ENCODE data around the gene RAD18.

The RAD18 gene

DNA sequence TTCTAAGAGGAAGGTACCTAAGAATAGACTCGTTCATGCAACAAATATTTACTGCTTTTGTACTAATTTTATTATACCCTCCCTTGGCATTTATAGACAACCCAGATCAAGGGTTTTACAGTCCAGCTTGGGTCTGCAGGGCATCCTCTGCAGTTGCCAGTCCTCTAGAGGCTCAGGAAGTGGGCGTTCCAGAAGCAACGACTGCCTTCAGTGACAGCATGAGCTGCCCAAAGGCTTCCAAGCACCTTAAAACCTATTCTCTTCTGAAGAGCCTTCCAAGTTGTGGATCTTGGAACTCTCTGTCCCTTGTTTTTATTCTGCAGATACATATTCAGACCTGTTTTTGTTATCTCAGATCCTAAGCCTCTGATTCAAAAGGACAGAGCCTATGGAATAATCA lies 95.6 kb downstream of the RAD18 start:
- FAIRE-seq, result no peak
- DNase-seq (ENCODE audit: low spot score), result no peak

DNA sequence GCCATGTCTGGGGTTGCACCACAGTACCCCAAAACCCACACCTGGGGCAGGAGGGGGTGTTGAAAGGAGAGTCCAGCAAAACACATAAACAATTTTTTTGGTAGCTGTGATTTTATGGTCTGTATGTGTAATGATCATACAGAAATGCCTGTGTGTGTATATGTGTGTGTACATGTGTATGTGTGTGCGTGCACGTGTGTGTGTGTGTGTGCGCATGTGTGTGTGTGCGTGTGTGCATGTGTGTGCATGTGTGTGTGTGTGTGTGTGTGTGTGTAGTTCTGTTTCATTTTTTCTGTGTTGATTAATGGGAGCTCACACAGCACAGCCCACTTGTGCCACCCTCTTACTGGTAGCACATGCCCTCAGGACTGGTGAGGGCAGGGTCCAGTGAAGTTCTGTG lies 97.6 kb downstream of the RAD18 start:
- FAIRE-seq (no peak), DNase-seq (ENCODE audit: low spot score) (no peak)

DNA sequence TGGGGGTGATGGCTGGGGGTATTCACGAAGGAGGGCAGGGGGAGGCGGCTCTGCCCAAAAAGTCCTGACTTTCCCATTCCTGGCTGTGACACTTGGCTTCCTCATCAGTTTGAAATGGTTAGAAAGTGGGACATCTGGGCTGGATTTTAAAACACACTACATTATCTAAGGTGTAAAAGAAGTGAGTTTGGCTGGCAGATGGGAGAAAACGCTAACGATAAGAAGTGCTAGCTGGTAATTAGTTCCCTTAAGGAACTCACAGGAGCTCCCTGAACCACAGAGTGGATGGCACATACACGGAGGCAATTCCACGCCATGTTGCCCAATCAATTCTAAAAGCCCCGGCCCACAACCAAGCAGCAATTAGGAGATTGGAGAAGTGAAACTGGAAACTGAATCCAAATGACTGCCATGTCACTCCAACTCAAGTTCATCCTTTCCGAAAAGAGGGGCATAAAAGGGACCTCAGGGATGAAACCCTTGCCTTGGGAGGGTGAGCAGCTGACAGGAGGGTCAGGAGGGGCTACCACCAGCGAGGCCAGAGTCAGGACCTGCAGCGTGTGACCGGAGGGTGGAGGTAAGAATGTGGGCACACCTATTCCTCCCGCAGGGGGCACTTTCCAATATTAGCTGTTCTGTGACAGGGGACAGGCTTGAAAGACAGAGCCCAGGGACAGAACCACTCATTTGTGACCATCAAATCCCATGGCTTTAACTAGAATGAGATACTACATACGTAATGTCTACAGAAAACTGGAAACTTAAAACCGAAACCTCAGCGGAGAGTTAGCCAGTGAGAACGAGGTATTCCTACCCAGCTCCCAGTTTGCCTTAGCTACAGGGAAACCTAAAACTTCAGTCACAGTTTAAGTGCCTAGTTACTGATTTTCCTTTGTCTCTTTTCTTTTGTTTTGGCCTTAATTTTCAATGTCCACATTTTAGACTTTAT lies 98.6 kb downstream of the RAD18 start:
- FAIRE-seq, result no peak
- DNase-seq (ENCODE audit: low spot score), result peak; percentile 13

DNA sequence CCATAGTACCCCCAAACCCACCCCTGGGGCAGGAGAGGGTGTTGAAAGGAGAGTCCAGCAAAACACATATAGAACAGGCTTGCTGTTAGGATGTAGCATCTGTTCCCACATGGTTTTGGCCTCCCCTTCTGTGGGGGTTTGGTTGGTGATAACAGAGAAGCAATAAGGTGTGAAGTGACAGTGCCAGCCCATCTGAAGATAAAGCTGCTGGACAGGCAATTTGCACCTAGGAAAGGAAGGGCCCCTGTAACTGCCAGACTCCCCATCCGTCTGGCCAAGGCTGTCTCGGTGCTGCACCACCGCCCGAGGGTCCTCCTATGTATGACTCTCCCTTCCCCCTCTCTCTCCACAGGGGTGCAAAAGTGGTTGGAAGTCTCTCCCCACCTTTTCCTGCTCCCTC lies 99.4 kb downstream of the RAD18 start:
- FAIRE-seq, result no peak
- no peak for DNase-seq (ENCODE audit: low spot score)

DNA sequence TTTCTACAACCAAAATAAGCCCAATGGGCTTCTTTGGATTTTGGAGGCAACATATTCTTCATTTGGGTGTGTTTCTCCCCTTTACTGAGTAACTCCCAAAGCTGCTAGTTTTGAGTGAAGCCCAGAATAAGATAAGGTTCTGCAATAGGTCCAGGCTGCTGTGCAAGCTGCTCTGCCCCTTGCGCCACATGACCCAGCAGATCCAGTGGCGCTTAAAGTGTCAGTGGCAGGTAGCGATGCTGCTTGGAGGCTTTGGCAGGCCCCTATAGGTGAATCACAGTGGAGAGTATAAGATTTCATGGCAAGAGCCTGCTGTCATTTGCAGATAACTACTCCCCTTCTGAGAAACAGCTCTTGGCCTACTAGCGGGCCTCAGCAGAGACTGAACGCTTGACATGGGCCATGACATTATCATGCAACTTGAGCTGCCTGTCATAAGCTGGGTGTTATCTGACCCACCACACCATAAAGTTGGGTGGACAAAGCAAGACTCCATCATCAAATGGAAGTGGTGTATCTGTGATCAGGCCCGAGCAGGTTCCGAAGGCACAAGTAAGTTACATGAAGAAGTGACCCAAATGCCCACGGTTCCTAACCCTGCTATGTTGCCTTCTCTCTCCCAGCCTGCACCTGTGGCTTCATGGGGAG lies 105.4 kb downstream of the RAD18 start:
- FAIRE-seq (no peak), DNase-seq (ENCODE audit: low spot score) (no peak)

DNA sequence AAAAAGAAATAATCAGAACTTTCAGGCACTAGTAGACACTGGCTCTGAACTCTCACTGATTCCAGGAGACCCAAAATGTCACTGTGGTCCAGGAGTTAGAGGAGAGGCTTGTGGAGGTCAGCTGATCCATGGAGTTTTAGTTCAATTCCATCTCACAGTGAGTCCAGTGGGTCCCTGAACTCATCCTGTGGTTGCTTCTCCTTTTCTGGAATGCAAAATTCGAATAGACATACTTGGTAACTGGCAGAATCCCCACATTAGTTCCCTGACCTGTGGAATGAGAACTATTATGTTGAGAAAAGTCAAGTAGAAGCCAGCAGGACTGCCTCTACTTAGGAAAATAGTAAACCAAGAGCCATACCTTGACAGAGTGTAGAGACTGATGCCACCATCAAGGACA lies 106.6 kb downstream of the RAD18 start:
- FAIRE-seq, result no peak
- DNase-seq (ENCODE audit: low spot score), result no peak

DNA sequence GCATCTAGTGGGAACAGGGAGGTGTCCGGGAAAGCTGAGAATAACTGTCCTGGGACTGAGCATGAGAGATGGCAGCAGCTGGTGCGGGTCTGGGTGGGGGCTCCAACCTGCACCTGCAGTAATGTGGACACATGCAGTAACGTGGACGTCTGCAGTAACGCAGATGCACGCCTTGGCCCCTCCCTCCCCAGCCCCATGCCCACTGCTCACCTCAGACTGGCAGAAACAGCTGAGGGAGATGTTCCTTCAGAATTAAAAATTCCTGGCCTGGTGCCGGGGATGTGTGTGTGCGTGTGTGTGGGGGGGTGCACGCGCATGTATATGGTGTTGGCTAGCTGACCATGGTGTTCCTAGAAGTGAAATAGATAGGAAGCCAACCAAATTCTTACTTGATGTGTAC lies 107.2 kb downstream of the RAD18 start:
- no peak for DNase-seq (ENCODE audit: low spot score)
- no peak for FAIRE-seq

DNA sequence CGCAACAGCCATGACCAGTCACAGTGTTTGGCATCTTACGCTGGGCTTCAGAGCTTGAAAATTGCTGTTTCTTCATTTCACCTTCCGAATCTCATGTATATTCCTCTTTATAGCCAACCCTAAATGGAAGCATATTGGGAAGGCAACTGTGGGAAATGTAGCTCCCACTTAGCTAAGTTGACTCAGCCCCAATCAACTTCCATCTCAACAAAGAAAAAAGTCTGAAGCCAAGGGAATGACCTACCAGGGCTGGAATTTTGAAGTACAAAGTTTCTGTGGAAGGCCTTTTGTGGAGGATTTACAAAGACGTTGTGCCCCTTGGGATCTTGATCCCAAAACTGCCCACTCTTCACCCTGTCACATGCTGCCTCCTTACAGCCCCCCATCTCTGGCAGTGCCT lies 108.6 kb downstream of the RAD18 start:
- FAIRE-seq, result no peak

DNA sequence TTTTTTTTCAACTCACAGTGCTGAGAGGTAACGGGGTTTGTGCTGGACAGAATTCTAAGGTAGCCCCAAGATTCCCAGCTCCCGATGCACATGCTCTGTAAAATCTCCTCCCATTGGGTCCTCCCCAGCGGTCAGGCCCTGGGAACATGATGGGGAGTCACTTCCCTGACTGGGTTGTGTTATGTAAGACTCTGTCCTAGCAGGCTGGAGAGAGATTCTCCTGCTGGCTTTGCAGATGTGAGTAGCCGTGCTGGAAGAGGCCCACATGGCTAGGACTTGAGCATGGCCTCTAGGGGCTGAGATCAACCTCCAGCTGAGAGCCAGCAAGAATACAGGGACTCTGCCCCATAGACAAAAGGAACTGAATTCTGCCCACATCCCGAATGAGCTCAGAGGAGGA lies 110.2 kb downstream of the RAD18 start:
- no peak for FAIRE-seq
- DNase-seq (ENCODE audit: low spot score), result no peak

More for the DNA sequence above, 108.6 kb downstream of the RAD18 start:
- DNase-seq (ENCODE audit: low spot score), result no peak

DNA sequence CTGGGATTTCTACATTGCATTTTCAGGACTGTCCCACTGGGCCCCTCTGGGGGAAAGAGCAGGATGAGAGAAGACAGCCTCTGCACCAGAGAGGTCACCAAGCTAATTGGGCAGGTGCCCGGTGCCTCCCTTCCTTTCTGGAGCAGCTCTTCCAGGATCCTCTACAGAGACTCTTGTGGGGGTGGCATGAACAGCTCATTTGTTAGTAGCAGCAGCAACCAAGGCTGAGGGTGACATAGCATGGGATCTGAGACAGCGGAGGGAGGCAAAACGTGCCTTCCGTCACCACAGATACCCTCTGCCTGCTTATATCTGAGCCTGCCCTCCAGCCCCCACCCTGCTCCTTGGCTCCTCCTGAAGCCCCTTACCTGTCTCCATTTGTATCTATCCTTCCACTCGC lies 110.8 kb downstream of the RAD18 start:
- DNase-seq (ENCODE audit: low spot score), result no peak
- FAIRE-seq, result no peak

DNA sequence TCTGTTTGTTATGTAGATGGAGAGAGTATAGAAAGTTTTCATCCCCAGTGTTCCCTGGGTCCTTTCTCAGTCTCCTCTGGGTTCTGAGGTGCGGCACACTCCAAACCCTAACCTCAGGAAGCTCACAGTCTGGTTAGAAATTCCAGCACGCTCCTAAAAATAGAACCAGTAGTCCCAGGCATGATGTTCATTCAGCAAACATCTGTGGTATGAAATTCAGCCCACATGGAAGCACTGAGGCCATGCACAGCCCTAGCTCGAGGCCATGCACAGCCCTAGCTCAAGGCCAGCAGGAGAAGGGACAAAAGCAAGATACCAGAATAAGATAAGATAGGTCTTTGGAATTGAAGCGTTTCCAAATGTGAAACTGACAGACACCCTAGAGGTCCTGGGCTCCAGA lies 111.6 kb downstream of the RAD18 start:
- FAIRE-seq (no peak), DNase-seq (ENCODE audit: low spot score) (peak; percentile 36)

DNA sequence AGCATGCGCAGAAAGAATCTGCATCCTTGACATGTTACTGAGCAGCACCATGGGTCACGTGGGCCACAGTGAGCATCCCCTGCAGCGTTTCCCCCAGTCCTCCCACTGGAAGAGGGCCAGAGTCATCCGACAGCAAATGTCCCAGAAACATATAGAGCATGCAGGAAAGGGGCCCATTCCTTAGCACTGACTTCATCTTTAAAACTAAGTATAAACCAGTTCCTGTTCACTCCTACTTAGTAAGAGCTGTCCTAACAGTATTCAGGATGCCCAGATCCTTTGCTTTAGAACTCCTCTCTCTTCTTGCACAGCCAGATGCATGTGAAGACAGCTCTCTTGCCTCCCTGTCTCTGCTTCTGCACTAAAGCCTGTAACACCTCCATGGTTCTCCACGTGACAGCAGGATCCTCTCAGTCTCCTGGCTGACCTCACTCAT lies 114.6 kb downstream of the RAD18 start:
- peak; percentile 64 for DNase-seq (ENCODE audit: low spot score)
- FAIRE-seq, result no peak

DNA sequence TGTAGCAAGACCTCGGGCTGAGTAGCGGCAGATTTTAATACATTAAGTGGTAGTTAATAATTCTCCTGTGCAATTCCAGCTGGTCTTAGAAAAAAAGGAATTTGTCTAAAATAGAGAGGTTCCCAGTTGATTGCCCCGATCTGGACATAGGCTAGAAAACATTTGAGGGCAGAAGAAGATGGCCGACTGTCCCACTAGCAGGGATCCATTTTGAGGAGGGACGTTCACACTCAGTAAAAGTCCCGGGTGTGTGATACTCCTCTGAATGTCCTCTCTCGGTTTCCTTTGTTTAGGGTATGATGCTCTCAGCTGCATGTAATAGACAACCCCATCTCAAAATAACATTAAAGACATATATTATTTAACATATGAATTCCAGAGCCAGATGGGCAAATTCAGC lies 116.0 kb downstream of the RAD18 start:
- DNase-seq (ENCODE audit: low spot score) (no peak), FAIRE-seq (no peak)

DNA sequence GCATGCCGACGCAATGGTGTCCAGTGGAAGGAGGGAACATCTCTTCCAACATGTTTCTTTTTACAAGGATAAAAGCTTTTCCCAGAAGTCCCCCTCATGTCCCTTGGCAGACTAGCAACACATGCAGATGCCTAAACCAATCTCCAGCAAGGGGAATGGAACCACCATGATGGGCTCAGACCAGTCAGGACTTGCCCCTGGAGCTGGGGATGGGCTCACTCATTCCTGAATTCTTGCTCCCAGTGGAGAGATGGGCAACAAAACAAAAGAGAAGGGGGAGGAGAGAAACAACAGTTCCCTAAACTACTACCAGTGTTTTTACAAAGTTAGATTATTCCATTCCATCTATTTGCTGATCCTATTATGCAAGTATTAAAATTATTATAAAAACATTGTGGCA lies 117.1 kb downstream of the RAD18 start:
- DNase-seq (ENCODE audit: low spot score), result no peak
- no peak for FAIRE-seq

DNA sequence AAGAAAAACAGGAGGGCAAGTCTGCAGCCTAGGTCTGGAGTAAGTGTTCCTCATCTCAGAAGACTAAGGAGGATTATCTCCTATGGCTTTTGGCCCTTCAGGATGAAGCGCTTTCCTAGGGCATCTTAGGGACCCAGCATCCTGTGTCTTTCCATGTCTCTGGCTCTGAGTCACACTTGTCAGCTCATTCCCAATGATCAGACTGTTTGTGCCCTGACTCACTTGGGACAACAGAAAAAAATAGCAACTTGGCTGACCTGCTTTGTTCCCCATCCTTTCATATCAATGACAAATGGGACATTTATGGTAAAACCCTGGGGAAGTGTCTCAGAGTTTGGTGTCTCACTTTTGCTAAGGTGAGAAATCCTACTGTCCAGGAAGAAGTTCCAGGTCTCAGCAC lies 117.6 kb downstream of the RAD18 start:
- FAIRE-seq (peak; percentile 15), DNase-seq (ENCODE audit: low spot score) (peak; percentile 85)

DNA sequence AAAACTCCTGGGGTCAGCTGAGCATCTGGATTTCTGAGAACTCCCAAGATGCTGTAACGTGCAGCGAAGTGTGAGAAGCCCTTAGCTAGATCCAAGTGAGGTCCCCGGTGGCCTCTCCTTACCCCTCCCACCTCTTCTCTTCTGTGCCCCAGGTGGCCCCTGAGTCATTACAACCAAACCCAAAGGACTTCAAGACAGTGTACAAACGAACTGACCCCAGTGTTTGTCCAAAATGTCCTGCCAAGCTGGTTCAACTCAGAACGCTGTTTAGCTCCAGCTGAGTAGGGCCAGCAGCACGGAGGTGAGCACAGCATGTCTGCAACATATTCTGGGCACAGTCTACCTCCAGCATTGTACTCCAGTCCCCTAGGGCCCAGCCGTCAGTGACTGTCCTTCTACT lies 119.9 kb downstream of the RAD18 start:
- no peak for FAIRE-seq
- DNase-seq (ENCODE audit: low spot score), result no peak

DNA sequence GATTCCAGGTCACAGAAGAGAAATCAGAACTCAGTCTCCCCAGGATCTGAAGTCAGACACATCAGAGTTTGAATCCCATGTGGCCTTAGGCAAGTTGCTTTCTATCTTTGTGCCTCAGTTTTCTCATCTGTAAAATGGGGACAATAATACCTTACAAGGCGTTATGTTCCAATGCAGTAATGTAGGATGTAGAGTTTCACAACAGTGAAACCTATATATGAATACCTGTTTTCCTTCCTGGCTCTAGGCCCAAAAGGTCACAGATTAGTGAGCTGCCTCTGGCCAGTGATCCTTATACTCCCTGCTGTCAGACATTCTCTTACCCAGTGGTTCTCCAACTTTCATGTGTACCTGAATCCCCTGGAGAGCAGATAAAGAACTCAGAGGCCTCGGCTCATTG lies 121.0 kb downstream of the RAD18 start:
- no peak for DNase-seq (ENCODE audit: low spot score)

DNA sequence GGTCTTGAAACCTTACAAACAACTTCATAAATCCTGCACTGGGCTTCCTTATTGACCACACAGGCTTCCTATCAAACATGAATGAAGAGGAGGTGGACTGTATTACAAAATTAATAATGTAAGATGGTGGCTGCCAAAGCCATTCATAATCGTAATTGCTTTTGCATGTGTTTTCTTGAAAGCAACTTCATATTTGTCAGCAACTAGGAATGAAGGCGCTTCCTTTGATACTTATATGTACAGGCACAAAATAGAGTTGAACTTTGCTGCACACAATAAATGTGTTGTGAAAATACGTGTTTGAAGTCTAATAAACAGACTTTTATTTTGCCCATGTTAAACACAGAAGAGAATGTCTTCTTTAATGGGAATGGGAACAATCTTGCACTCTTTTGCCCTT lies 121.8 kb downstream of the RAD18 start:
- FAIRE-seq (no peak), DNase-seq (ENCODE audit: low spot score) (no peak)

More for the DNA sequence above, 121.0 kb downstream of the RAD18 start:
- FAIRE-seq, result no peak

DNA sequence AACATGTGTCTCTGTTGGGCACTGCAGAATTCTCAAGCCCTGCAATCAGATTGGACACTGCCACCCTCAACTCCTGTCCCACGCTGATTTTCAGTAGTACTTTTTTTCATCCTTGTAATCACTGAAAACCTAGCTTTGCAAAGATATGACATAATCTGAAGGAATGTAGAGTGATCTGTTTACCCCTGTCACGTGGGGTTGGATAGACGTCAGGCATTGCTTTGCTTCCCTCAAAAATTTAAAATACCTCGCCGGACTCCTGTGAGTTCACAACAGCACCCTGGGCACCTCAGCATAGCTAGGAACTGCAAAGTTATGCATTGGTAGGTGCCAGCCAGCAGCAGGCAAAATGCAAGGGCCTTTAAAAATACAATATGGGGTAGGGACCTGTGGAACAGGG lies 122.7 kb downstream of the RAD18 start:
- FAIRE-seq (no peak), DNase-seq (ENCODE audit: low spot score) (no peak)

DNA sequence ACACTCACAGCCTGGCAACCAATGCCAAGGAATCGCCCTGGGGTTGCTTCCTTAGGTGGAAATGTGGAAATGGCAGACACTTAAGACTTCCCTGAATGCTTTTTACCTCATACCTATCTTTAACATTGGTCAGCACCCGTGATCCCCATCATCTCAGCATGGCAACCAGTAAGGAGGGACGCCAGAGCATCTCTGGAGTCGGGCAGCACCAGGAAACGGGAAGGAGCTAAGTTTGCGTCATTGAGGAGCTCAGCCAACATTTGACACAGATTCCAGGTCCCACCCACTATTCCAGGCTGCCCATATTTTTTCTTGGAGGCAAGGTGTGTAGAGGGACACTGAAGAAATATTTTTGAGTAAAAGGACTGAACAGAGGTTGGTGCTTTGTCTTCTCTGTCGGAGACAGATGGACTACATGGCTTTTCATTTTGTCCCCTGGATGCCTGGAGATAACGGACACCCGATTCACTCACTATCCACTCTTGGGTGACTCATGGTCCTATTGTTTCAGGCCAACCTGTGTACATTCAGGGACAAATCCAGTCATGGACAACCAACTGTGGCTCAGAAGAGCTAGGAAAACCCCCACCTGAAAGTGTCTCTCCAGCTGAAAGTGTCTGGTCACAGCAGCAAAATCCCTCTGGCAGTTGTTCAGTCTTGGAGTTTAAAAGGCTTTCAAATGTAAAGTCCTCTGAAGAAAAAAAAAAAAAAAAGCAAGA lies 123.5 kb downstream of the RAD18 start:
- DNase-seq (ENCODE audit: low spot score) (peak; percentile 56), FAIRE-seq (no peak)

DNA sequence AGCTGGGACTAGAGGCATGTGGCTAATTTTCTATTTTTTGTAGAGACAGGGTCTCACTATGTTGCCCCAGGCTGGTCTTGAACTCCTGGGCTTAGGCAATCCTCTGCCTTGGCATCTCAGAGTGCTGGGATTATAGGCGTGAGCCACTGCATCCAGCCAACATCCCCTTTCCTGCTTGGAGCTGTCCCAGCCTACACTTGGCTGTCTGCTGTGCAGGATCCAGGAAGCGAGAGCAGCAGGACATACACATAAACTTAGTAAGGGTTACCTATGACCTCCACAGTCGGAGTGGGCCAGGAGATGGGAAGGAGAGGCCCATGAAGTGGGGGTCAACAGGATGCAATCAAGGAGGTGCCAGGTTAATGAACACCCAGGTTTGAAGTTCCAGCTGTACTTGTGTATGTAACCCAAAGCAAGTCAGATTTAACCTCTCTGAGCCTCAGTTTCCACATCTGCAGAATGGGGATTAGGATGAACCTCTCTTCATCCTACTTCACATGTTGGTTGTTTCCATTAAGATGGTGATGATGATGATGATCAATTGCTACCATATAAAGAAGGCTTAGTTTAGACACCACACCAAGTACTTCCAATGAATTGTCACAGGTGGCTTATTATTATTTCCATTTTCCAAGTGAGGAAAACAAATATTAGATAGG lies 124.4 kb downstream of the RAD18 start:
- FAIRE-seq (no peak), DNase-seq (ENCODE audit: low spot score) (no peak)

DNA sequence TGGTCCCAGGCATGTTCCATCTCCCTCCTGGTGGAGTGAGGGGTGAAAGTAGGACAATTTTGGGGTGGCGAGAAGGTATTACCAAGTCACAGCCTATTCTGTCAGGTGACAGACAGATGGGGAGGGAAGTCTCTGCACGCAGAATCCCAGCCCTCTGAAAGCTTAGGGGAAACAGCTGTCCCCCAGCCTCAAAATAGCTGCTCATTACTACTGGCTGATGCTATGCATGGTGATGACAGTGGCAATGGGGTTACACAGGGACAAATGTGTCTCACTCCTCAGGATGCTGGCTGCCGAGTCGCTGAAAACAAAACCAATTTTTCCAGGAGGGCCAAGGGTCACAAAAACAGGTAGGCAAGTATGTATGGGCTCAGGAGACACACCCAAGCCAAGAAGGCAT lies 125.0 kb downstream of the RAD18 start:
- FAIRE-seq, result no peak
- DNase-seq (ENCODE audit: low spot score), result no peak
